ENCODE measurements around the gene GSE1. TPM values are rescaled to one million over a fixed set of nuclear protein-coding genes. Genes with fewer than 3 reads are reported as not detected.

GSE1 gene
- total RNA-seq, 1 experiment from 2014 or later, result 90.2 TPM

GRCh38 chr16:85567935-85568334, 45.2 kb upstream of the GSE1 start:
- Histone ChIP-seq H3K79me2 (ENCODE audit: insufficient read depth, low read length) (no peaks in the 10 kb centered on the region; the same call in 1 of the 2 replicates), H3K4me3 (replicated peaks in 1 of 2; ENCODE audit: low read depth in 1 of 2, low read length in 2 of 2) (no peak overlapping the region), H3K36me3 (ENCODE audit: control insufficient read depth in 1 of 2, insufficient read depth in 2 of 2, low read length in 2 of 2) (no peaks in the 10 kb centered on the region), H4K20me1 (ENCODE audit: insufficient read depth) (peaks cover 3% of the 10 kb centered on the region; the same call in 1 of the 2 replicates), H3K4me1 (ENCODE audit: control insufficient read depth in 1 of 2, insufficient read depth in 2 of 2, low read length in 2 of 2) (peaks cover 24 to 46% of the 10 kb centered on the region in 2 experiments), H3K9me3 (ENCODE audit: control insufficient read depth in 1 of 2, insufficient read depth in 1 of 2, low read depth in 1 of 2, low read length in 2 of 2) (no peaks in the 10 kb centered on the region), H3K9ac (ENCODE audit: low read length) (no peak overlapping the region), H2AFZ (ENCODE audit: low read depth, low read length, poor library complexity, severe bottlenecking) (no peak overlapping the region), H3K4me2 (ENCODE audit: low read length) (no peak overlapping the region), H3K27me3 (ENCODE audit: insufficient read depth, low read length) (no peaks in the 10 kb centered on the region), H3K27ac (ENCODE audit: low read depth, low read length) (no peak overlapping the region), H3K9me2 (ENCODE audit: insufficient read depth) (no peaks in the 10 kb centered on the region)
- CTCF ChIA-PET, result interaction anchor here (0.8 kb wide), 1 partner anchor 48 kb away, joined by 3 read pairs; no protein-coding TSS in a partner anchor
- no TSS peak for BruUV-seq (replicated peaks)
- TF ChIP-seq CEBPB (IDR thresholded peaks at IDR 0.05; ENCODE audit: low read depth) (no peak), EGR1 (IDR thresholded peaks at IDR 0.05; ENCODE audit: low read depth) (no peak), POLR2AphosphoS5 (IDR thresholded peaks at IDR 0.05; ENCODE audit: low read depth, low read length) (no peak), EZH2 (IDR thresholded peaks at IDR 0.05) (no peak), TCF7L2 (IDR thresholded peaks at IDR 0.05; ENCODE audit: borderline replicate concordance, extremely low read depth, insufficient read depth, insufficient read length) (no peak), ZNF274 (IDR thresholded peaks at IDR 0.05; ENCODE audit: low read depth, low read length) (no peak), CBX3 (IDR thresholded peaks at IDR 0.05; ENCODE audit: low read depth) (no peak), POLR2A (IDR thresholded peaks at IDR 0.05; ENCODE audit: borderline replicate concordance, extremely low read depth, insufficient read depth, insufficient read length) (no peak), YY1 (IDR thresholded peaks at IDR 0.05; ENCODE audit: extremely low read depth, insufficient replicate concordance, low read depth, low read length) (no peak), SP1 (IDR thresholded peaks at IDR 0.05; ENCODE audit: low read depth) (no peak), RAD21 (IDR thresholded peaks at IDR 0.05; ENCODE audit: low read depth) (no peak)
- TF ChIP-seq, protein P1, sequence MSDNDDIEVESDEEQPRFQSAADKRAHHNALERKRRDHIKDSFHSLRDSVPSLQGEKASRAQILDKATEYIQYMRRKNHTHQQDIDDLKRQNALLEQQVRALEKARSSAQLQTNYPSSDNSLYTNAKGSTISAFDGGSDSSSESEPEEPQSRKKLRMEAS (IDR thresholded peaks at IDR 0.05), result no peak
- TF ChIP-seq, protein P2, sequence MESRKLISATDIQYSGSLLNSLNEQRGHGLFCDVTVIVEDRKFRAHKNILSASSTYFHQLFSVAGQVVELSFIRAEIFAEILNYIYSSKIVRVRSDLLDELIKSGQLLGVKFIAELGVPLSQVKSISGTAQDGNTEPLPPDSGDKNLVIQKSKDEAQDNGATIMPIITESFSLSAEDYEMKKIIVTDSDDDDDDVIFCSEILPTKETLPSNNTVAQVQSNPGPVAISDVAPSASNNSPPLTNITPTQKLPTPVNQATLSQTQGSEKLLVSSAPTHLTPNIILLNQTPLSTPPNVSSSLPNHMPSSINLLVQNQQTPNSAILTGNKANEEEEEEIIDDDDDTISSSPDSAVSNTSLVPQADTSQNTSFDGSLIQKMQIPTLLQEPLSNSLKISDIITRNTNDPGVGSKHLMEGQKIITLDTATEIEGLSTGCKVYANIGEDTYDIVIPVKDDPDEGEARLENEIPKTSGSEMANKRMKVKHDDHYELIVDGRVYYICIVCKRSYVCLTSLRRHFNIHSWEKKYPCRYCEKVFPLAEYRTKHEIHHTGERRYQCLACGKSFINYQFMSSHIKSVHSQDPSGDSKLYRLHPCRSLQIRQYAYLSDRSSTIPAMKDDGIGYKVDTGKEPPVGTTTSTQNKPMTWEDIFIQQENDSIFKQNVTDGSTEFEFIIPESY (IDR thresholded peaks at IDR 0.05; ENCODE audit: extremely low read depth, insufficient replicate concordance, low read length), result no peak
- TF ChIP-seq, protein P3, sequence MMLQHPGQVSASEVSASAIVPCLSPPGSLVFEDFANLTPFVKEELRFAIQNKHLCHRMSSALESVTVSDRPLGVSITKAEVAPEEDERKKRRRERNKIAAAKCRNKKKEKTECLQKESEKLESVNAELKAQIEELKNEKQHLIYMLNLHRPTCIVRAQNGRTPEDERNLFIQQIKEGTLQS (IDR thresholded peaks at IDR 0.05), result no peak
- TF ChIP-seq, protein P4, sequence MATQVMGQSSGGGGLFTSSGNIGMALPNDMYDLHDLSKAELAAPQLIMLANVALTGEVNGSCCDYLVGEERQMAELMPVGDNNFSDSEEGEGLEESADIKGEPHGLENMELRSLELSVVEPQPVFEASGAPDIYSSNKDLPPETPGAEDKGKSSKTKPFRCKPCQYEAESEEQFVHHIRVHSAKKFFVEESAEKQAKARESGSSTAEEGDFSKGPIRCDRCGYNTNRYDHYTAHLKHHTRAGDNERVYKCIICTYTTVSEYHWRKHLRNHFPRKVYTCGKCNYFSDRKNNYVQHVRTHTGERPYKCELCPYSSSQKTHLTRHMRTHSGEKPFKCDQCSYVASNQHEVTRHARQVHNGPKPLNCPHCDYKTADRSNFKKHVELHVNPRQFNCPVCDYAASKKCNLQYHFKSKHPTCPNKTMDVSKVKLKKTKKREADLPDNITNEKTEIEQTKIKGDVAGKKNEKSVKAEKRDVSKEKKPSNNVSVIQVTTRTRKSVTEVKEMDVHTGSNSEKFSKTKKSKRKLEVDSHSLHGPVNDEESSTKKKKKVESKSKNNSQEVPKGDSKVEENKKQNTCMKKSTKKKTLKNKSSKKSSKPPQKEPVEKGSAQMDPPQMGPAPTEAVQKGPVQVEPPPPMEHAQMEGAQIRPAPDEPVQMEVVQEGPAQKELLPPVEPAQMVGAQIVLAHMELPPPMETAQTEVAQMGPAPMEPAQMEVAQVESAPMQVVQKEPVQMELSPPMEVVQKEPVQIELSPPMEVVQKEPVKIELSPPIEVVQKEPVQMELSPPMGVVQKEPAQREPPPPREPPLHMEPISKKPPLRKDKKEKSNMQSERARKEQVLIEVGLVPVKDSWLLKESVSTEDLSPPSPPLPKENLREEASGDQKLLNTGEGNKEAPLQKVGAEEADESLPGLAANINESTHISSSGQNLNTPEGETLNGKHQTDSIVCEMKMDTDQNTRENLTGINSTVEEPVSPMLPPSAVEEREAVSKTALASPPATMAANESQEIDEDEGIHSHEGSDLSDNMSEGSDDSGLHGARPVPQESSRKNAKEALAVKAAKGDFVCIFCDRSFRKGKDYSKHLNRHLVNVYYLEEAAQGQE (IDR thresholded peaks at IDR 0.05; ENCODE audit: low read depth), result no peak
- intact Hi-C loops (cut with micrococcal nuclease), result no loop called here
- ATAC-seq (no peak), DNase-seq (ENCODE audit: low read depth, low spot score) (no peak)
- POLR2A ChIA-PET, result interaction anchor here (1.2 kb wide), 1 partner anchor 43 kb away, joined by 3 read pairs; no protein-coding TSS in a partner anchor
- RAD21 ChIA-PET (ENCODE audit: low non-redundant PET in 1 of 2, low total read pairs in 2 of 2, uncharacterized antibody in 2 of 2, unreplicated experiment in 2 of 2), result no interaction called here
